Inflammatory macrophage treated with lipopolysaccharide for 4 hours (primary cell): ENCODE data around the gene RFXANK.
"Not testable (repeated sequence)": the region's sequence is repeated elsewhere in the genome, so short reads cannot be mapped to it uniquely, and the experiment has no call there.

Experiments used
- DNase-seq: peaks from one replicate; pipeline ENCODE4 v3.0.0-alpha.2; 2020

RFXANK gene, protein sequence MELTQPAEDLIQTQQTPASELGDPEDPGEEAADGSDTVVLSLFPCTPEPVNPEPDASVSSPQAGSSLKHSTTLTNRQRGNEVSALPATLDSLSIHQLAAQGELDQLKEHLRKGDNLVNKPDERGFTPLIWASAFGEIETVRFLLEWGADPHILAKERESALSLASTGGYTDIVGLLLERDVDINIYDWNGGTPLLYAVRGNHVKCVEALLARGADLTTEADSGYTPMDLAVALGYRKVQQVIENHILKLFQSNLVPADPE

DNA sequence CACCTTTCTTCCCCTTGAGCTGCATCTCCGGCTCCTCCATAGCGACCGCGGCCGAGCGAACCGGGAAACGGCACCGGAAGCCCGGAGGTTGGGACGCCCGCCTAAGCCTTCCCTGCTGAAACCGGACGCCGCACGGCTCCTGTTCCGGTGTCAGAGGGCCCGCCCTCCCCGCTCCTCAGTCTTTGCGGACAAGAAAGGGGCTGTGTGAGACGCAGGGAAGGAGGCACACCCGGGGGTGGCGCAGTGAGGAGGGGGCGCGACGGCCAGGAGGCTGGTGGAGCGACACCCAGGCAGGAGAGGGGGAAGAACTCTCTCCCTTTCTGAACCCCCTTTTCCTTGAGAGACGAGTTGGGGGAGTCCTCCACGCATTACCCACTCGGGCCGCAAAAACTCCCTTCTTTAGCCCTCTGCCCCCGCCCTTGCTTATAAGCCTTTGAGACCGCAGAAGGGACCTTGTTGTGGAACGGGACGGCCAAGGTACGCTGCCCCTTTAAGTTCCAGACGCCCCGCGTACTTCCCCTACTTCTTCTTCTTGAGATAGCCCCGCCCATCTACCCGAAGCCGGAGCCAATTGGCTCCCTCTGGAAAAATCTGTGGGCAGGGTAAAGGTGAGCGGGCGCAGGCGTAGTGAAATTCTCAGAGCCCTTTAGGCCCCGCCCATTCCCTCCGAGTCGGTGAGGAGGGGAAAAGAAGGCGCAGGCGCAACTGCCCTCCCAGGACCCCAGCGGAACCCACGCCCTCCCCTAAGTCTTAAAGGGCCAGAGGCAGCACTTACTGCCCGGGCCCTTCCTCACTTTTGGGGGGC lies at the start of gene RFXANK, which contains the start of gene BORCS8:
Gene RFXANK, plus strand, starts transcription at position 181 of the 805 bp plus-strand sequence. CDS start 1,689 bp downstream, outside the sequence.
Gene BORCS8, minus strand, starts transcription at position 75 of the 805 bp plus-strand sequence. Its CDS starts 35 bp downstream, at position 40.
- DNase-seq = peak; percentile 99

- no peak for DNase-seq
Measured at GRCh38 chr19:19142347-19142746, 49.7 kb upstream of the RFXANK start.

GRCh38 chr19:19145281-19145680 lies 46.8 kb upstream of the RFXANK start:
- DNase-seq = no peak

GRCh38 chr19:19145684-19146608 lies 46.1 kb upstream of the RFXANK start:
- DNase-seq = peak; percentile 44

DNA sequence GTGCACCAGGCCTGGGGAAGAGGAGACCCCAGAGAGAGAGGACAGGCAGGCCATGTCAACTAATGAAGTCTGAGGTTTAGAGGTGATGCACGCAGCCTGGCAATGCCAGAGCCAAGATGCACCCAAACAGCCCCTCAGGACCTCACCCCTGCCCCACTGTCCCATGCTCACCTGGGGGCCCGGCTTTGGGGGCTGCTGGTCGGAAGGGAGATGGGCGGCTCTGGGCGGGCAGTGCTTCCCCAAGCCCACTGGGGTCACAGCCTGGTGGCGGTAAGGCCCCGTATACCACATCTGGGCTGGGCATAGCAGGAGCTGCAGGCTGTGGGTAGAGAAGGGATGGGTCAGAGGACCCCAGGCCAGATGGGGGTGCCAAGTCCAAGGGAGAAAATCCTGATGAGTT lies 45.2 kb upstream of the RFXANK start:
- DNase-seq = no peak

GRCh38 chr19:19147344-19147743 lies 44.7 kb upstream of the RFXANK start:
- DNase-seq = no peak

DNA sequence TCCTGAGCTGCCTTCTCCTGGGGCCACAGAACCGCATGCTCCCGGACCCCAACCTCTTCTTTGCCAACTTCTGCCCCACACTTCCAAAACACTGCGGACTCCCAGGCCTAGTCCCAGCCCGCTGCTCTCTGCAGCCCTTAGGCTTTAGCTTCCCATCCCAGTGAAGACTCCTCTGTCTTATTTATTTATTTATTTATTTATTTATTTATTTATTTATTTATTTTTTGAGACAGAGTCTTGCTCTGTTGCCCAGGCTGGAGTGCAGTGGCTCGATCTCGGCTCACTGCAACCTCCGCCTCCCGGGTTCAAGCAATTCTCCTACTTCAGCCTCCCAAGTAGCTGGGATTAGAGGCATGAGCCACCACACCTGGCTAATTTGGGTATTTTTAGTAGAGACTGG lies 43.6 kb upstream of the RFXANK start:
- not testable (repeated sequence) for DNase-seq

DNA sequence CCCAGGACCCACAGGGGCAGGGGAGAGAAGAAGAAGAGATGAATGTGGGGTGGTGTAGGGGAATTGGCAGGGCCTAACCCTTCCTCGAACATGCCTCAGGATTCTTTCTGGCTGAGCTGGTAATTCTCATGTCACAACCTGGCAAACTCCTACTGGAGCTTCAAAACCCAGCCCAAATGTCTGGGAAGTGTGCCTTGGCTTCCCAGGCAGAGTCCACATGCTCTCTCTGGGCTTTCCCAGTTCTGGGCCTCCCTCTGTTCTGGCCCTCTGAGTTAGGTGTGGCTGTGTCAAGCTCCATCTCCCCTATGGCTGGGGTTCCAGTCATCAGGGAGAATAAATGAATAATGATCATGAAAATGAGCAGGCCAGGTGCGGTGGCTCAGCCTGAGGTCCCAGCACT lies 42.6 kb upstream of the RFXANK start:
- no peak for DNase-seq

GRCh38 chr19:19151418-19151817 lies 40.6 kb upstream of the RFXANK start:
- DNase-seq = no peak

DNA sequence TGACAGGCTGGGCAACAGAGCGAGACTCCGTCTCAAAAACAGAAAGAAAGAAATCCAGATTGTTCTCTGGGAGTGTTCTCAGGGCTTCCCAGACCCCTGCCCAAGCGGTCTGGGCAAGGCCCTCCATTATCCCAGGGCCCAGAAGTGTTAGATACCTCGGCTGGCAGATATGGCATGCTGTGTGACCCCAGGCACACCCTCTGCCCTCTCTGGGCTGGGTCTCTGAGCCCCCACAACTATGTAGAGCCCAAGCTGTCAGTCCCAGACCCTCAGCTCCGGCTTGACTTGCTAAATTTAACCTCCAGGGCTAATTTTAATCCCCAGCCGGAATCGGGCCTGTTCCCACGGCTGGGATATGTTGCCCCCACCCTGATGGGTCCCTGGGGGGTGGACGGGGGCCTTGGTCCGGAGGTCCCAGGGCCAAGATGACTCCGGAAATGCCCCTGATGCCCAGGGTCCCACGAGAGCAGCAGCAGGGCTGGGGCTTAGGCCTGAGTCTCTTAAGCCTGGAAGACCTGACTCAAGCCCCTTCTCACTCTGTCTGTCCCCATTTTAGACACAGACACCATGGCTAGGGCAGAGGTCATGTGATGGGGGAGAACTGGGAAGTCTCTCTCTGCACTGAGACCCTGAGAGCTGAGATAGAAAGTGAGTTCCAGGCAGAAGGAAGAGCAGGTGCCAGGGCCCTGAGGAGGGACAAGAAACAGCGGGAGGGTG lies 39.2 kb upstream of the RFXANK start:
- no peak for DNase-seq

DNA sequence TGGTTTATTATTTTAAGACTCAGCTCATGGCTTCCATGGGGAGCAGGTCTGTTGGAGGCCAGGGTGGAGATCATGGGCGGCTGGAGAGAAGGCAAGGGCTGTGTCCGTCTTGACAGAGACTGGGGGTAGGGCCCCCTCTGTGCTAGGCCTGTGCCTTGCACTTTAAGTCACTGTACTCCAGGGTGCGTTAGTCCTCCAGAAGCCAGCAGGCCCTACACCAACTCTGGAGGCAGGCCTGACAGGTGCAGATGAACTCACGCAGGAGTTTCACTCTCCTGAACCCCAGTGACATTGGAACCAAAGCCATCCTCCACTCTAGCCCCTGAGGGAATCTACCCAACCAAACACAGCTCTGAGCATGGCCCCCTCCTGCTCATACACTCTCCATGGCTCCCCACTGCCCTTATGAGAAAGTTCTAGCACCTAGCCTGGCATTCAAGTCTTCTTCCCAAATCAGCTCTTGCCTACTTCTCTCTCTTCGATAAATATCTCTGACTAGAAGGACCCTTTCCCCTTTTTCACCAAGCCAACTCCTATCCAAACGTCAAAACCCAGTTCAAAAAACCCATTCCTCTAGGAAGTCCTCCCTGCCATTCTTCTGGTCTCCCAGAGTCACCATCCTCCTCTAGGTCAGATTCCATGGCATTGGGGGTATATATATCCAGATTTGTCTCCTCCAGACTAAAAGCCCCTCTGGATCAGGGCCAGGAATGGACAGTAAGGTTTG lies 37.1 kb upstream of the RFXANK start:
- DNase-seq = no peak

DNA sequence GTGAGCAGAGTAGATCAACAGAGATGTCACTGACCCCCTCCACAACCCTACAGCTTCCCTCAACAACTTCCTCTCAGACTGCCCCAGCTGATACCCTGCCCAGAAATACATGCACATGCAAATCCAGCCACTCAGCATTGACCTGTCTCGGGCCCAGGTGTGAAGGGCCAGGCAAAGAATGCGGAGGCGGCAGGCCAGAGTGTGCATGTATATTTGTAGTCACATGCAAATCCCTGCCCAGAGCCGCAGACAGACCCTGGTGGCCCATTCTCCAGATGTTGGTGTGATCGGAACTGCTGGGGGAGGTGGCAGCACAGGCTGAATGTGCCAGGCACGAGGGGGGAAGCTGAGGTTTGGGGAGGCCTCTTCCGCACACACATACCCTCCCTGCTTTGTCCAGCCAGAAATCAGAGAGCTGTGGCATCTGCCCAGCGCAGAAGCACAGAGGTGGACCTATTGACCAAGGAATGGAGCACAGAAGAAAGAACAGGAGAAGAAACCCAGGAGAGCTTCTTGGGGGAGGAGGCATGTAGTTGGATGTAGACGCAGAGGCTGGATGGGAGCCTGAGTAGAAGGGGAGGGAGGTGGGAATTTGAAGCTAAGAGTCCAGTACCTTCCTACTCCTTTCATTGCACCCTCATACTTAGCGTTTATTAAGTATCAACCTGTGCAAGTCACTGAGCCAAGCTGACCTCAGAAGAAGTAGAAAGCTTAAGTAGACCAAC lies 36.4 kb upstream of the RFXANK start:
- DNase-seq = no peak

- DNase-seq = no peak
Measured at GRCh38 chr19:19157808-19158207, 34.2 kb upstream of the RFXANK start.

- DNase-seq = no peak
Measured at GRCh38 chr19:19159534-19159933, 32.5 kb upstream of the RFXANK start.

DNA sequence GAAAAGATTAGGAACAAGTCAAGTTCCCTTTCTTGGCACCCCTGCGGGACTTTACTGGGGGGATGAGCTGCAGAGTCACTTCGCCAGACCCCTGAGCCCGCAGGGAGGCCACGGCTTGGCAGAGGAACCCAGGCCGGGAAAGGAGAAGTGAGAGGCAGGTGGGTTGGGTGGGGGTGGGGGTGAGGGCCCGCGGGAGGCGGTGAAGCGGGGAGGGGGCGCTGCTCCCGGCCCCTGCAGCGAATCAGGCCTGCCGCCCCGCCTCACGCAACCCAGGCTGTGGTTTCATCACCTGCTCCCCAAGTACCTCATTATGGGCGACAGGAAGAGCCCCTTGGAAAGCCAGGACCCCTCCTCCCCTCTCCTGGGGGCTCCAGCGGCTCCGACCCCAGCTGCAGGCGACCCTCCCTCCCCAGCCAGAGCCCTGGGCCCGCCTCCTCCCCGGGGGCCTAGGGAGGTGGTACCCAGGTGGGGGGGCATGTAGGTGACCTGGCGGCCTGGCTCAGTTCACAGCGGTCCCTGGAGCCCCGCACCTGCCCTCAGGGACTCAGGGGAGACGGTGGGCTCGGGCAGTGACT lies 31.5 kb upstream of the RFXANK start:
- DNase-seq = no peak

- DNase-seq = no peak
Measured at GRCh38 chr19:19162495-19162894, 29.6 kb upstream of the RFXANK start.

- DNase-seq = no peak
Measured at GRCh38 chr19:19165396-19165795, 26.7 kb upstream of the RFXANK start.

- DNase-seq = no peak
Measured at GRCh38 chr19:19167612-19168011, 24.4 kb upstream of the RFXANK start.

DNA sequence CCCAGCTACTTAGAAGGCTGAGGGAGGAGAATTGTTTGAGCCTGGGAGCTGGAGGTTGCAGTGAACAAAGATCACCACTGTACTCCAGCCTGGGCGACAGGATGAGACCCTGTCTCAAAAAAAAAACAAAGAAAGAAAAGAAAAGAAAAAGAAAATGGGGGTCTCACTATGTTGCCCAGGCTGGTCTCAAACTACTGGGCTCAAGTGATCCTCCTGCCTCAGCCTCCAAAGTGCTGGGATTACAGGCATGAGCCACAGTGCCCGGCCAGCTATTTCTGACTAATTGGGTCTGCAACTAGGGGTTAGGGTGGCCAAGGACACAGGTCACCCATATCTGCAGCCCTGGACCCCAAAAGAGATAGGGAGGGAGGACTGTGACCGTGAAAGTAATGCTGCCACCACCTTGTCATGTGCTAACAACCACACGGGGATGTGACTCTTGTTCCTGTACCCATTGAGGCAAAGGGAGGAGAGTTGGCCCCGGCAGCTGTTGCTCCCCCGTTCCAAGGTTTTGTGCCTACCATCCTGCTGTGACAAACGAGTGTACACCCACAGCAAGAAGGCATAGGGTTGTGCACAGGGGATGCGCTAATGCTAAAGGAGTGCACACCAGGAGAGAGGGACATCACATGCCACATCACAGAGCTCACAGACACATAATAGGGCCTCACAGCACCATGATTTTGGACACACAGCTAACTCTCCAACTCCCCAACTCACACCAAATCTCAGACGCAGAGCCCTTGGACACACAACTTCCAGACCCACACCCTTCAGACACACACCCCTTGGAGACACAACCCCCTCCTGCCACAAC lies 22.6 kb upstream of the RFXANK start:
- DNase-seq = no peak
